Cardiac fibroblast (primary cell): ENCODE data around the gene TMEM9B.

Experiments
- DNase-seq, 2 donors: peaks; one replicate each; pipeline versions ENCODE4 v3.0.0 to v3.0.0-alpha.2; 2010; ENCODE audit warnings: low read depth in 2 of 2
- H3K4me3 ChIP-seq, 2 donors: replicated peaks in 1 of 2; 1 replicate in 1 of 2; 2 replicates in 1 of 2; pipeline ENCODE4 v1.5.1; 2011; ENCODE audit warnings: low read depth in 2 of 2, low read length in 2 of 2, mild to moderate bottlenecking in 2 of 2, moderate library complexity in 1 of 2
- TF ChIP-seq, protein P1 (sequence below): IDR thresholded peaks from one replicate; pipeline ENCODE4 v1.5.1; 2011; ENCODE audit warnings: low read depth, mild to moderate bottlenecking, low read length, inconsistent platforms

TMEM9B gene

DNA sequence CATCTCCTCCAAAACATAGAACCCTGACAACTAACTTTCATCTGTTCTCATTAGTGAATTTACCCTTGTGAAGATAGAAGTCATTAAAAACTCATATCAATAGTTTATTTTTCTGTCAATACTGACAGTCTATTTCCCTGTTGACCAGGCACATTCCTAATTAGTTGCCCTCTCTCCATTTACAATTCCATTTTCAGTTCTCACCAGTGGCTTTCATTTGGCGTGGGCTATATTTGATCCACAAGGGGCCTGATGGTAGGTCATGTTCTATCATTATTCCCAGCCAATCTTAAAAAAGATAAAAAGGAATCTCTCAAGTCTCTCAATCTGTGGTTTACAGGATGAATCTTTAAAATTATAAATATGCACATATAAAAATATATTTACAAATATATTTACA lies 57.1 kb downstream of the TMEM9B start:
- no peak overlapping the region for H3K4me3 ChIP-seq
- TF ChIP-seq, protein P1, sequence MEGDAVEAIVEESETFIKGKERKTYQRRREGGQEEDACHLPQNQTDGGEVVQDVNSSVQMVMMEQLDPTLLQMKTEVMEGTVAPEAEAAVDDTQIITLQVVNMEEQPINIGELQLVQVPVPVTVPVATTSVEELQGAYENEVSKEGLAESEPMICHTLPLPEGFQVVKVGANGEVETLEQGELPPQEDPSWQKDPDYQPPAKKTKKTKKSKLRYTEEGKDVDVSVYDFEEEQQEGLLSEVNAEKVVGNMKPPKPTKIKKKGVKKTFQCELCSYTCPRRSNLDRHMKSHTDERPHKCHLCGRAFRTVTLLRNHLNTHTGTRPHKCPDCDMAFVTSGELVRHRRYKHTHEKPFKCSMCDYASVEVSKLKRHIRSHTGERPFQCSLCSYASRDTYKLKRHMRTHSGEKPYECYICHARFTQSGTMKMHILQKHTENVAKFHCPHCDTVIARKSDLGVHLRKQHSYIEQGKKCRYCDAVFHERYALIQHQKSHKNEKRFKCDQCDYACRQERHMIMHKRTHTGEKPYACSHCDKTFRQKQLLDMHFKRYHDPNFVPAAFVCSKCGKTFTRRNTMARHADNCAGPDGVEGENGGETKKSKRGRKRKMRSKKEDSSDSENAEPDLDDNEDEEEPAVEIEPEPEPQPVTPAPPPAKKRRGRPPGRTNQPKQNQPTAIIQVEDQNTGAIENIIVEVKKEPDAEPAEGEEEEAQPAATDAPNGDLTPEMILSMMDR: no peak
- DNase-seq: no peak

GRCh38 chr11:8905528-8906165 lies 58.6 kb downstream of the TMEM9B start:
- TF ChIP-seq, protein P1: no peak
- no peak overlapping the region for H3K4me3 ChIP-seq
- DNase-seq: peak; percentile 71 to 96

GRCh38 chr11:8899119-8899753 lies 65.0 kb downstream of the TMEM9B start:
- no peak for DNase-seq
- TF ChIP-seq, protein P1: no peak
- H3K4me3 ChIP-seq: no peak overlapping the region
